SK-N-SH (cell line): ENCODE measurements around the gene ARHGAP21.

Experiments used
- TF ChIP-seq, protein P1 (sequence below): fragments of 200-600 bp; sonication (generic); IDR thresholded peaks from 2 replicates; pipeline ENCODE4 v1.6.1; 2017; ENCODE audit warnings: antibody characterized with exemption, mild to moderate bottlenecking, moderate library complexity
- TF ChIP-seq, protein P2 (sequence below): IDR thresholded peaks from 2 replicates; pipeline ENCODE4 v1.4.0; 2012; ENCODE audit warnings: low read depth

DNA sequence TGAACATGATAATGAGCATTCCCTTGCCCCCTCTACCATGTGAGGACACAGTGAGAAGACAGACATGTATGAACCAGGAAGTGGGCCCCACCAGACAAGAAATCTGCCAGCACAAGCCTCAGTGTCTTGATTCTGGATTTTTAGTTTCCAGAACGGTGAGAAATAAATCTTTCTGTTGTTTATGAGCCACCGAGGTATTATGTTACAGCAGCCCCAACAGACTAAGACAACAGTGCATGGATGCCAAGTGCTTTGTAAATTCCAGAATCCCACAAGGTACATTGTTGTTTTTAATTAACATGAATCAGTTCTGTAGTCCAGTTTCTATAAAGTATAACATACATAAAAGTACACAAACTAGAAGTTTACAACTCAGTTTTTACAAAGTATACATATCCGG, 162.2 kb downstream of the ARHGAP21 start:
- TF ChIP-seq, protein P1, sequence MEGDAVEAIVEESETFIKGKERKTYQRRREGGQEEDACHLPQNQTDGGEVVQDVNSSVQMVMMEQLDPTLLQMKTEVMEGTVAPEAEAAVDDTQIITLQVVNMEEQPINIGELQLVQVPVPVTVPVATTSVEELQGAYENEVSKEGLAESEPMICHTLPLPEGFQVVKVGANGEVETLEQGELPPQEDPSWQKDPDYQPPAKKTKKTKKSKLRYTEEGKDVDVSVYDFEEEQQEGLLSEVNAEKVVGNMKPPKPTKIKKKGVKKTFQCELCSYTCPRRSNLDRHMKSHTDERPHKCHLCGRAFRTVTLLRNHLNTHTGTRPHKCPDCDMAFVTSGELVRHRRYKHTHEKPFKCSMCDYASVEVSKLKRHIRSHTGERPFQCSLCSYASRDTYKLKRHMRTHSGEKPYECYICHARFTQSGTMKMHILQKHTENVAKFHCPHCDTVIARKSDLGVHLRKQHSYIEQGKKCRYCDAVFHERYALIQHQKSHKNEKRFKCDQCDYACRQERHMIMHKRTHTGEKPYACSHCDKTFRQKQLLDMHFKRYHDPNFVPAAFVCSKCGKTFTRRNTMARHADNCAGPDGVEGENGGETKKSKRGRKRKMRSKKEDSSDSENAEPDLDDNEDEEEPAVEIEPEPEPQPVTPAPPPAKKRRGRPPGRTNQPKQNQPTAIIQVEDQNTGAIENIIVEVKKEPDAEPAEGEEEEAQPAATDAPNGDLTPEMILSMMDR, result no peak
- TF ChIP-seq, protein P2, sequence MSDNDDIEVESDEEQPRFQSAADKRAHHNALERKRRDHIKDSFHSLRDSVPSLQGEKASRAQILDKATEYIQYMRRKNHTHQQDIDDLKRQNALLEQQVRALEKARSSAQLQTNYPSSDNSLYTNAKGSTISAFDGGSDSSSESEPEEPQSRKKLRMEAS, result no peak
